Endothelial cell of umbilical vein (primary cell): ENCODE data around the gene FES. TPM values are rescaled to one million over a fixed set of nuclear protein-coding genes. Genes with fewer than 3 reads are reported as not detected.

ENCODE experiments used
- BruUV-seq: library from RNA; stranded (reverse); fragments of 400-500 nt; replicated peaks from 2 replicates; lab custom pipeline; 2021; lab: Mats Ljungman, UMichigan
- CTCF ChIA-PET: fragments of 300-600, 350-600 bp; sonication (Branson Sonifier 250); formaldehyde crosslinking; loops from one replicate; lab custom pipeline; 2021; ENCODE audit warnings: antibody characterized with exemption, inconsistent platforms; lab: Charles Lee
- POLR2A ChIA-PET: fragments of 300-600, 350-600 bp; sonication (Branson Sonifier 250); formaldehyde crosslinking; loops from one replicate; lab custom pipeline; 2021; ENCODE audit warnings: antibody characterized with exemption, inconsistent platforms; lab: Charles Lee
- DNase-seq: peaks from one replicate; pipeline ENCODE4 v3.0.0-alpha.2; 2011; ENCODE audit warnings: low read depth, low spot score
- FAIRE-seq: peaks from 2 replicates; lab custom pipeline; 2011; peaks lifted over from hg19 to GRCh38; lab: Jason Lieb, UNC
- H2AFZ ChIP-seq: 2 replicates; pipeline ENCODE4 v1.6.0; 2012; ENCODE audit warnings: low read depth, low read length, control low read depth, inconsistent platforms
- H3K27ac ChIP-seq: 2 replicates; pipeline ENCODE4 v1.5.1; 2011; ENCODE audit warnings: low read depth, mild to moderate bottlenecking, control low read depth, low read length, moderate library complexity; ENCODE audit not compliant: insufficient read depth
- H3K27me3 ChIP-seq, 2 experiments: 2 replicates each; pipeline versions ENCODE4 v1.6.0 to v1.6.1; 2011; ENCODE audit warnings: low read length in 2 of 2, mixed read lengths in 1 of 2; ENCODE audit not compliant: control insufficient read depth in 2 of 2, insufficient read depth in 2 of 2
- H3K36me3 ChIP-seq, 2 experiments: 2 replicates in 1 of 2; 3 replicates in 1 of 2; pipeline ENCODE4 v1.5.1; 2011; ENCODE audit warnings: low read length in 2 of 2, mild to moderate bottlenecking in 1 of 2, moderate library complexity in 1 of 2; ENCODE audit not compliant: control insufficient read depth in 2 of 2, insufficient read depth in 2 of 2; ENCODE audit errors: extremely low read depth in 1 of 2
- H3K4me1 ChIP-seq: 3 replicates; pipeline ENCODE4 v1.5.1; 2011; ENCODE audit warnings: mild to moderate bottlenecking, low read length; ENCODE audit not compliant: control insufficient read depth, insufficient read depth; ENCODE audit errors: extremely low read depth
- H3K4me2 ChIP-seq: 2 replicates; pipeline ENCODE4 v1.6.1; 2011; ENCODE audit warnings: low read length, control low read depth, mixed read lengths; ENCODE audit not compliant: insufficient read depth
- H3K4me3 ChIP-seq, 3 experiments: fragments of 200-600 bp in 1 of 3; sonication (generic), shearing (Covaris generic) in 1 of 3; replicated peaks in 1 of 3; 2 replicates each; pipeline ENCODE4 v1.5.1; 2011 to 2016; ENCODE audit warnings: control low read depth in 3 of 3, low read length in 3 of 3, mild to moderate bottlenecking in 2 of 3, inconsistent platforms in 1 of 3, low read depth in 1 of 3, moderate library complexity in 1 of 3; ENCODE audit not compliant: insufficient read depth in 1 of 3
- H3K79me2 ChIP-seq: 2 replicates; pipeline ENCODE4 v1.6.0; 2012; ENCODE audit warnings: low read length, inconsistent platforms; ENCODE audit not compliant: control insufficient read depth, insufficient read depth
- H3K9ac ChIP-seq: replicated peaks from 2 replicates; pipeline ENCODE3; 2011; ENCODE audit warnings: low read length, control low read depth; ENCODE audit not compliant: insufficient read depth; ENCODE audit errors: extremely low read depth
- H3K9me1 ChIP-seq: replicated peaks from 3 replicates; pipeline ENCODE4 v1.6.0; 2011; ENCODE audit warnings: mild to moderate bottlenecking, low read length; ENCODE audit not compliant: control insufficient read depth, insufficient read depth; ENCODE audit errors: extremely low read depth
- H3K9me3 ChIP-seq: replicated peaks from 2 replicates; pipeline ENCODE4 v1.5.1; 2012; ENCODE audit warnings: low read length, inconsistent platforms; ENCODE audit not compliant: control insufficient read depth, insufficient read depth
- H4K20me1 ChIP-seq: replicated peaks from 2 replicates; pipeline ENCODE3; 2011; ENCODE audit warnings: mild to moderate bottlenecking, low read length; ENCODE audit not compliant: control insufficient read depth, insufficient read depth; ENCODE audit errors: extremely low read depth
- CTCF ChIP-seq, 2 donors: IDR thresholded peaks; 1 replicate in 1 of 2; 2 replicates in 1 of 2; pipeline ENCODE4 v1.5.1; 2011; ENCODE audit warnings: low read length in 2 of 2, mild to moderate bottlenecking in 2 of 2, moderate library complexity in 2 of 2, control low read depth in 1 of 2, inconsistent platforms in 1 of 2, low read depth in 1 of 2; ENCODE audit not compliant: insufficient read depth in 1 of 2; ENCODE audit errors: extremely low read depth in 1 of 2
- EZH2 ChIP-seq: IDR thresholded peaks from 2 replicates; pipeline ENCODE4 v1.6.1; 2012; ENCODE audit warnings: borderline replicate concordance, low read depth, mild to moderate bottlenecking, moderate library complexity, low read length, inconsistent platforms; ENCODE audit not compliant: severe bottlenecking
- FOS ChIP-seq: IDR thresholded peaks from 2 replicates; pipeline ENCODE4 v1.6.1; 2011; ENCODE audit warnings: mild to moderate bottlenecking, low read length, moderate library complexity, borderline replicate concordance; ENCODE audit not compliant: insufficient read depth
- GATA2 ChIP-seq: IDR thresholded peaks from 2 replicates; pipeline ENCODE4 v1.7.0; 2011; ENCODE audit warnings: low read depth, mild to moderate bottlenecking, moderate library complexity, mixed read lengths, low read length; ENCODE audit not compliant: insufficient read length, insufficient read depth
- JUN ChIP-seq: IDR thresholded peaks from 2 replicates; pipeline ENCODE4 v1.6.1; 2011; ENCODE audit warnings: borderline replicate concordance, low read depth; ENCODE audit not compliant: insufficient read length, insufficient read depth
- MAX ChIP-seq: IDR thresholded peaks from 2 replicates; pipeline ENCODE4 v1.6.1; 2011; ENCODE audit not compliant: insufficient read depth, insufficient read length
- MYC ChIP-seq: IDR thresholded peaks from one replicate; pipeline ENCODE4 v1.6.1; 2011; ENCODE audit warnings: mild to moderate bottlenecking, low read depth, low read length
- POLR2A ChIP-seq: IDR thresholded peaks from 2 replicates; pipeline ENCODE4 v1.6.1; 2012; ENCODE audit warnings: low read depth, mild to moderate bottlenecking, control low read depth, low read length
- POLR2AphosphoS5 ChIP-seq: IDR thresholded peaks from 2 replicates; pipeline ENCODE4 v1.6.1; 2012; ENCODE audit warnings: low read depth, mild to moderate bottlenecking, control low read depth, low read length, moderate library complexity; ENCODE audit not compliant: insufficient read depth
- dilution Hi-C: fragments of 300-500 bp; cut with MboI; formaldehyde crosslinking; loops from one replicate; pipeline ENCODE4 v1.15.0; 2019; ENCODE audit warnings: low sequenced_read_pairs; ENCODE audit not compliant: extremely low pct_ligation_motif_present
- intact Hi-C: fragments of 100-400 bp; cut with micrococcal nuclease; formaldehyde crosslinking; loops from one replicate; pipeline ENCODE4 v1.10.0; 2022
- polyA plus RNA-seq, 4 experiments: library from polyadenylated mRNA; depleted of rRNA in 3 of 4; stranded (reverse) in 3 of 4; unstranded in 1 of 4; fragments of >200 nt; gene quantifications; 2 replicates each; pipeline versions ENCODE4 v1.2.1 to v1.2.3, GENCODE V29; 2011 to 2012; ENCODE audit warnings: missing spikeins in 1 of 4
- total RNA-seq: library from RNA; stranded (reverse); gene quantifications from 2 replicates; pipeline ENCODE4 v1.2.3, GENCODE V29; 2021

The FES gene
- total and polyA plus RNA-seq, 2 donors (not counting 3 experiments of a cell fraction or from before 2014, with no cell fraction given): 41.5 to 58.1 TPM

- no peaks in the 10 kb centered on the region for H3K27me3 ChIP-seq
- H3K9me3 ChIP-seq: no peaks in the 10 kb centered on the region
- dilution Hi-C loops (no loop called here), intact Hi-C loops (no loop called here)
- no TSS peak for BruUV-seq
- no peak overlapping the region for H3K27ac ChIP-seq
- ChIA-PET CTCF (interaction anchor here (1.0 kb wide), 1 partner anchor 20 kb away, joined by 3 read pairs; the partner anchor contains the start of gene HDDC3), POLR2A (no interaction called here)
- H2AFZ ChIP-seq: no peak overlapping the region
- FAIRE-seq (no peak), DNase-seq (no peak)
- H3K9ac ChIP-seq: no peak overlapping the region
- H3K79me2 ChIP-seq: no peaks in the 10 kb centered on the region
- no peak overlapping the region for H3K4me2 ChIP-seq
- no peaks in the 10 kb centered on the region for H4K20me1 ChIP-seq
- H3K4me1 ChIP-seq: no peaks in the 10 kb centered on the region
- peaks cover 5 to 61% of the 10 kb centered on the region in 2 experiments for H3K36me3 ChIP-seq
- H3K4me3 ChIP-seq: no peak overlapping the region
- H3K9me1 ChIP-seq: no peaks in the 10 kb centered on the region
- TF ChIP-seq POLR2A (no peak), JUN (no peak), GATA2 (no peak), EZH2 (no peak), MYC (no peak), CTCF (IDR thresholded peaks at IDR 0.05; ENCODE audit: extremely low read depth in 1 of 2, insufficient read depth in 1 of 2, low read depth in 1 of 2, low read length in 2 of 2) (no peak), MAX (no peak), FOS (no peak), POLR2AphosphoS5 (no peak)
These were observed 27.8 kb downstream of the FES start for GRCh38 chr15:90911906-90912769.
